Effector memory CD8-positive, alpha-beta T cell (primary cell): ENCODE data around the gene PHRF1.
A peak's percentile ranks its signal among the peaks of the same experiment; 100 is the strongest.

Experiments
- ATAC-seq: fragments of 150-1000 bp; cut with Tn5 transposase; replicated peaks from 2 replicates; pipeline ENCODE4 v1.10.0; 2021; ENCODE audit warnings: mild to moderate bottlenecking, moderate library complexity
- DNase-seq, 3 experiments: peaks; one replicate each; pipeline ENCODE4 v3.0.0; 2021
- H3K27ac Mint-ChIP-seq, 2 donors: one replicate each; pipeline ENCODE4 v1.8.0; 2022; ENCODE audit warnings: mild to moderate bottlenecking in 2 of 2, mixed read lengths in 2 of 2, moderate library complexity in 2 of 2
- H3K27me3 Mint-ChIP-seq, 2 donors: one replicate each; pipeline ENCODE4 v1.8.0; 2022; ENCODE audit warnings: mixed read lengths in 2 of 2
- H3K36me3 Mint-ChIP-seq: one replicate; pipeline ENCODE4 v1.8.0; 2022; ENCODE audit warnings: mild to moderate bottlenecking, moderate library complexity, mixed read lengths; ENCODE audit not compliant: insufficient read depth
- H3K4me1 Mint-ChIP-seq, 2 donors: one replicate each; pipeline ENCODE4 v1.8.0; 2022; ENCODE audit warnings: low read depth in 2 of 2, mixed read lengths in 2 of 2
- H3K4me3 Mint-ChIP-seq, 2 donors: one replicate each; pipeline ENCODE4 v1.8.0; 2022; ENCODE audit warnings: mild to moderate bottlenecking in 2 of 2, mixed read lengths in 2 of 2, moderate library complexity in 2 of 2
- H3K9me3 Mint-ChIP-seq, 2 donors: one replicate each; pipeline ENCODE4 v1.8.0; 2022; ENCODE audit warnings: mixed read lengths in 2 of 2

The PHRF1 gene

DNA sequence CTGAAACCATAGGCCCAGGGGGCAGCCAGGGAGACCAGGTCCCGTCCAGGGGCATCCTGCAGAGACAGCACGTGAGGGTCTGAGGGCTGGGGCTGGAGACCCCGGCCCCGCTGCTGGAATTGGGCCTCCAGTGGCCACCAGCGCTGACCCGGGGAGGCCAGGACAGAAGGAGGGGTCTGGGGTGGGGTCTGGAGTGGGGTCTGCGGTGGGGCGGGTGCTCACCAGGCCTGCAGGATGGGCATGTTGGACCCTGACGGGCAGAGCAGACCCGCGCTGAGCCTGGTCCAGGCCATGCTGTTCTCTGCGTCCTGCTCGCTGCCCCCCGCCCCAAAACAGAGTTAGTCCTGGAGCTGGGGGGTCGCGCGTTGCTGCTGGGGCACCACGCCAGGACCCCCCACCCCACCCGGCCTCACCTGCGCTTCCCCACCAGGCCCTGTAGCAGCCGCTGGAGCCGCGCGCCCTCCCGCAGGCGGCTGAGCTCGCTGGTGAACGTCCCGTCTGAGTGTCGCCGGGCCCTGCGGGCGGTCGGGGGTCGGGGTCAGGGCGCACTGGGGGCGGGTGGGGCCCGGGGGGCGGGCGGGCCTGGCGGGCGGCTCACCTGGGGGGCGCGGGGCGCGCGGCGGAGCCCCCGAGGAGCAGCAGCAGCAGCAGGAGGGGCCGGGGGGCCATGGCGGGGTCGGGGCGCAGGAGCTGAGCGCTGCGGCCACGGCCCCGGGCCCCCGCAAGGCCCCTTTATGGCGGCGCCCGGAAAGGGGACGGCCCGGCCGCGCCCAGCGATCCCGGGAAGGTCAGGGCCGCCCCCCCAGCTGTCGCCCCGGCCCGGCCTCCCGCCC is 50.4 kb downstream of the PHRF1 start, which contains the start of gene SCT:
TSS of gene SCT (minus strand) at position 707 of the 833 bp plus-strand sequence. CDS start at position 669, 38 bp downstream.
- Mint-ChIP-seq H3K36me3 (peaks cover 32% of the 10 kb centered on the region), H3K4me1 (peaks cover 20 to 21% of the 10 kb centered on the region in 2 donors), H3K9me3 (no peaks in the 10 kb centered on the region), H3K4me3 (peak within 1 kb of the TSS; percentile 65 to 67), H3K27ac (peak within 1 kb of the TSS; percentile 74), H3K27me3 (peaks cover 19 to 38% of the 10 kb centered on the region in 2 donors)
- ATAC-seq (no peak), DNase-seq (no peak)

DNA sequence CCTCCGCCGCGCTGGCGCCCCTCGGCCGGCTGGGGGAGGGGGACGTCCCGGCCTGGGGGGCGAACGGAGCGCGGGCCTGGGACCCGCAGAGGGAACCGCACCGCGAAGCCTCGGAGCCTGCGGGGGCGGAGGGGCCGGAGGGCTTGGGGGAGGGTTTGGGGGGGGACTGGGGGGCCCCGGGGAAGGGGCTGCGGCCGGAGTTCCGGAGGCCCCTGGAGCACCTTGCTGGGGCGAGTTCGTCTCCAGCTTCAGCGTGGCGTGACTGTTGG is 51.0 kb downstream of the PHRF1 start:
- H3K27me3 Mint-ChIP-seq: peaks cover 19 to 38% of the 10 kb centered on the region in 2 donors
- no peak for ATAC-seq
- no peak overlapping the region for H3K4me3 Mint-ChIP-seq

DNA sequence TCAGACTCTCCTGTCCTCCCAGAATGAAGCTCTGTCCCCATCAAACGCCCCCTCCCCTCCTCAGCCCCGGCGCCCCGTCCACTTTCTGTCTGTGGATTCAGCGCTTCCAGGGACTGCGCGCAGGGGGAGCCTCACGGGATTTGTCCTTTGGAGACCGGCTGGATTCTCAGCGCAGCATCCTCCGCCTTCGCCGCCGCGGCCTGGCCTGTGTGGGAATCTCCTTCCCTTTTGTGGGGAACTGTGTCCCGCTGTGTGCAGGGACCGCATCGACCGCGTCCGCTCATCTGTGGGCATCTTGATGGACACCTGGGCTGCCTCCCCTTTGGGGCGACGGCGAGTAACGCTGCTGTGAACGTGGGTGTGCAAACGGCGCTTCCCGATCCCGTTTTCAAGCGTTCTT is 51.8 kb downstream of the PHRF1 start:
- Mint-ChIP-seq H3K4me1 (peaks cover 20 to 21% of the 10 kb centered on the region in 2 donors), H3K36me3 (peaks cover 32% of the 10 kb centered on the region), H3K27ac (peak overlapping the region; percentile 74), H3K9me3 (no peaks in the 10 kb centered on the region), H3K4me3 (peak overlapping the region; percentile 65 to 67), H3K27me3 (peaks cover 18 to 36% of the 10 kb centered on the region in 2 donors)
- ATAC-seq (no peak), DNase-seq (no peak)

More for the DNA sequence above, 51.0 kb downstream of the PHRF1 start:
- H3K27ac Mint-ChIP-seq: no peak overlapping the region
- H3K4me1 Mint-ChIP-seq: peaks cover 20 to 21% of the 10 kb centered on the region in 2 donors
- no peak for DNase-seq
- no peaks in the 10 kb centered on the region for H3K9me3 Mint-ChIP-seq
- H3K36me3 Mint-ChIP-seq: peaks cover 32% of the 10 kb centered on the region

DNA sequence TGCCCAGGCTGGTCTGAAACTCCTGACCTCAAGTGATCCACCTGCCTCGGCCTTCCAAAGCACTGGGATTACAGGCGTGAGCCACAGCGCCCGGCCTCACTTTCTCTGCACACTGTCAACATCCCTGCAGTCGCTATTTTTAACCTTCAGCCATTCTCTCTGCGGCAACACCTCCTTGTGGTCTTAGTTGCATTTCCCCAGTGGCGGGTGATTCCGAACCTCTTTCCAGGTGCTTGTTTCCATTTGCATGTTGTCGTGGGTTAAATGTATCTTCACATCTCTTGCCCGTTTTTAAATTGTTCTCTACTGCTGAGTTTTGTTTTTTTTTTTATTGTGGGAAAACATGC is 52.9 kb downstream of the PHRF1 start:
- Mint-ChIP-seq H3K9me3 (no peaks in the 10 kb centered on the region), H3K27ac (peak overlapping the region; percentile 74), H3K27me3 (peaks cover 12 to 26% of the 10 kb centered on the region in 2 donors), H3K36me3 (peaks cover 29% of the 10 kb centered on the region), H3K4me1 (peaks cover 18 to 20% of the 10 kb centered on the region in 2 donors), H3K4me3 (peak overlapping the region; percentile 65 to 67)
- ATAC-seq (peak; percentile 28), DNase-seq (no peak)

DNA sequence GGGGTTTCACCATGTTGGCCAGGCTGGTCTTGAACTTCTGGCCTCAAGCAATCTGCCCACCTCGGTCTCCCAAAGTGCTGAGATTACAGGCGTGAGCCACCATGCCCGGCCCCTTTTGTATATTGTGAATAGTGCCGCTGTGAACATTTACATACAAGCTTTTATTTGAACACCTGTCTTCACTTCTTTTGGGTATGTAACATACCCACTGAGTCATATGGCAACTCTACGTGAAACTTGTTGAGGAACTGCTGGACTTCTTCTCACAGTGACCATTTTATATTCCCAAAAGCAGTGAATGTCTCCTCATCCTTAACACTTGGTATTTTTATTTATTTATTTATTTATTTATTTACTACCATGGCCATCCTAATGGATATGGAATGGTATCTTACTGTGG is 54.6 kb downstream of the PHRF1 start:
- H3K4me3 Mint-ChIP-seq: no peak overlapping the region
- H3K9me3 Mint-ChIP-seq: no peaks in the 10 kb centered on the region
- peaks cover 12 to 19% of the 10 kb centered on the region in 2 donors for H3K27me3 Mint-ChIP-seq
- peaks cover 22% of the 10 kb centered on the region for H3K36me3 Mint-ChIP-seq
- no peak overlapping the region for H3K27ac Mint-ChIP-seq
- ATAC-seq: no peak
- H3K4me1 Mint-ChIP-seq: peaks cover 18 to 20% of the 10 kb centered on the region in 2 donors
- DNase-seq: no peak

DNA sequence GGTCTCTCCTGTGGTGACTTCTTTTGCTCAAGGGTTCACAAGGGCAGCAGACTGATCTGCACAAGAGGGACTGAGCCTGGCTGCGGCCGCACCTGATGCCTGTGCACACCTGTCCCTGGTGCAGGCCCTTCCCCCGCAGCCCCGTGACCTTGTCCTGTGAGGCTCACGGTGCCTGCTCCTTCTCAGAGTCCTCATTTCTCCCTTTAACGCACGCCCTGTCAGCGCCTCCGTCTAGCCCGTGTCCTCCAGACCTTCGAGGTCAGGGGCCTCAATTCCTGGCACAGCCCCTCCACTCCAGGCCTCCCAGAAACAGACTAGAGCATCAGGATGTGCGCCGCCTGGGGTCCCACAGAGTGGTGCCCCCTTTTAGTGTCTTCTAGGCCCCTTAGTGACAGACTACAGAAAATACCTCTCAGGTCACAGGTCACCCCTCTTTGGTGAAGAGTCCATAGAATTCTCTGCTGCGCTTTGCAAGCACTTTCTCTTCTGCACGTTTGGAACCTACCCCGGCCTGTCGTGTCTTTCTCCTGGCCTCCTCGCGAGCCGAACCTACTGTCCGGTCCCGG is 59.8 kb downstream of the PHRF1 start:
- DNase-seq (no peak), ATAC-seq (no peak)
- Mint-ChIP-seq H3K9me3 (no peaks in the 10 kb centered on the region), H3K27me3 (peaks cover 13 to 38% of the 10 kb centered on the region in 2 donors), H3K4me1 (peaks cover 11 to 15% of the 10 kb centered on the region in 2 donors), H3K27ac (no peak overlapping the region), H3K36me3 (no peaks in the 10 kb centered on the region), H3K4me3 (peak overlapping the region in 1 of 2 donors; percentile 4)

DNA sequence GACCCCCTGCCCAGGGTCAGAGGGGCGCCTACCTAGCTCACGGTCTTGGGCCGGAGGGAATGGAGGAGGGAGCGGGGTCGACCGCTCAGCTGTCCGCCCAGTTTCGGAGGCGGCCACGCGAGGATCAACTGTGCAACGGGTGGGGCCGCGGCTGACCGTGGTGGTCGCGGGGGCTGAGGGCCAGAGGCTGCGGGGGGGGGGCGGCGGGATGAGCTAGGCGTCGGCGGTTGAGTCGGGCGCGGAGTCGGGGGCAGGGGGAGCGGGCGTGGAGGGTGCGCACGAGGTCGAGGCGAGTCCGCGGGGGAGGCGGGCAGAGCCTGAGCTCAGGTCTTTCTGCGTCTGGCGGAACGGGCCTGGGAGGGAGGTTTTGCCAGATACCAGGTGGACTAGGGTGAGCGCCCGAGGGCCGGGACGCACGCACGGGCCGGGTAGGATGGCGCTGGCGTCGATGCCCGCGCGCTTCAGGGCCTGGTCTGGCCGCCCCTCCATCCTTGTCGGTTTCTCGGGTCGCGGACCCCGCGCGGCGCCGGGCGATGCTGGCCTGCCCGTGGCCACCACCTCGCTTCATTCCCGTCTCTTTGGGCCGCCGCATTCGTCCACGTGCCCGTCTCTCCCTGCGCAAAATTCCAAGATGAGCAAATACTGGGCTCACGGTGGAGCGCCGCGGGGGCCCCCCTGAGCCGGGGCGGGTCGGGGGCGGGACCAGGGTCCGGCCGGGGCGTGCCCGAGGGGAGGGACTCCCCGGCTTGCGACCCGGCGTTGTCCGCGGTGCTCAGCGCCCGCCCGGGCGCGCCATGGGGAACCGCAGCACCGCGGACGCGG is 60.5 kb downstream of the PHRF1 start, which contains the start of gene DRD4:
TSS of gene DRD4 (plus strand) at position 759 of the 822 bp plus-strand sequence. CDS start at position 795, 36 bp downstream.
- DNase-seq (no peak), ATAC-seq (peak; percentile 30)
- no peaks in the 10 kb centered on the region for H3K36me3 Mint-ChIP-seq
- H3K9me3 Mint-ChIP-seq: no peaks in the 10 kb centered on the region
- no peak within 1 kb of the TSS for H3K27ac Mint-ChIP-seq
- peaks cover 11 to 15% of the 10 kb centered on the region in 2 donors for H3K4me1 Mint-ChIP-seq
- H3K27me3 Mint-ChIP-seq: peaks cover 13 to 38% of the 10 kb centered on the region in 2 donors
- H3K4me3 Mint-ChIP-seq: peak within 1 kb of the TSS; percentile 57 to 58

DNA sequence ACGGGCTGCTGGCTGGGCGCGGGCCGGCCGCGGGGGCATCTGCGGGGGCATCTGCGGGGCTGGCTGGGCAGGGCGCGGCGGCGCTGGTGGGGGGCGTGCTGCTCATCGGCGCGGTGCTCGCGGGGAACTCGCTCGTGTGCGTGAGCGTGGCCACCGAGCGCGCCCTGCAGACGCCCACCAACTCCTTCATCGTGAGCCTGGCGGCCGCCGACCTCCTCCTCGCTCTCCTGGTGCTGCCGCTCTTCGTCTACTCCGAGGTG is 61.0 kb downstream of the PHRF1 start:
- Mint-ChIP-seq H3K27ac (no peak overlapping the region), H3K4me1 (peaks cover 11 to 15% of the 10 kb centered on the region in 2 donors), H3K27me3 (peaks cover 13 to 38% of the 10 kb centered on the region in 2 donors), H3K4me3 (peak overlapping the region; percentile 57 to 58), H3K36me3 (no peaks in the 10 kb centered on the region), H3K9me3 (no peaks in the 10 kb centered on the region)
- ATAC-seq (peak; percentile 13), DNase-seq (no peak)

DNA sequence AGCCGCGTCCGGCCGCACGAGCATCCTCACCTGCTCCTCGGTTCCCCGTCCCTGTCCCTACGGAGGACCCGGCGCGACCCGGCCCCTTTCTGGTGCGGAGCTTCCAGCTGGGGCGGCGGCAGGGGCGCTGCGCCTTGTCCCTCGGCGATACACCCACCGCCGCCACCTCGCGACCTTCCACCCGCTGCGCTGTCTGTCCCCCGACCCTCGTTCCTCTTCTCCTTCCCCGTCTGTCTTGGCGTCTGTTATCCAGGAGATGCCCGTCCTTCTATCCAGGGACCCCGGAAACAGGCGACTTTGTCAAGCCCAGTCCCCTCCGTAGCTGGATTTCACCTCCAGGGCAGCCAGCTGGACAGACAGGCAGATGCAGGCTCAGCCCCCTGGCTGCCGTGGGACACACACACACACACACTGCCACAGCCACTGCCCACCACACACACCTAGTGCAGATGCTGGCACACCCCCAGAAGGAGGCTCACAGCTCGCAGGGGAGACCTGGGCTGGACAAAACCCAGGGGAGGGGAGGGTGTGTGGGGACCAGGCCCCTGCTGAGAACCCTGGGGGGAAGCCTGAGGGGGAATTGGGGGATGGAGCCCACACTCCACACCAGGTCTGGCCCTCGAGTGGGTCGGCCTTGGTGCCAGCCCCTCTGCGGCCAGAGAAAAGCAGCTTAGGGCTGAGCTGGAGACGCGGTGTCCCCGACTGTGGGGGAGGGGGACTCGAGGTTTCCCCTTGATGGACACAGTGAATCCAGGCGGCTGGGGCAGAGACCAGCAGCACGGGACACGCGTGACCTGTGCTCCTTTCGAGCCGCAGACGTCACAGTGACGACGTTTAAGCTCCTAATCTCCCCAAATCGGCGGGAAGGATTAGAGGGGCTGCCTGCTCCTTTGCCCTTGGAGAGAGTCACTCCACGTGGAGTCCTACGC is 61.6 kb downstream of the PHRF1 start:
- Mint-ChIP-seq H3K9me3 (no peaks in the 10 kb centered on the region), H3K4me1 (peaks cover 11 to 15% of the 10 kb centered on the region in 2 donors), H3K4me3 (peak overlapping the region; percentile 57 to 58), H3K27me3 (peaks cover 13 to 38% of the 10 kb centered on the region in 2 donors), H3K27ac (no peak overlapping the region), H3K36me3 (peaks cover 6% of the 10 kb centered on the region)
- ATAC-seq (no peak), DNase-seq (no peak)

DNA sequence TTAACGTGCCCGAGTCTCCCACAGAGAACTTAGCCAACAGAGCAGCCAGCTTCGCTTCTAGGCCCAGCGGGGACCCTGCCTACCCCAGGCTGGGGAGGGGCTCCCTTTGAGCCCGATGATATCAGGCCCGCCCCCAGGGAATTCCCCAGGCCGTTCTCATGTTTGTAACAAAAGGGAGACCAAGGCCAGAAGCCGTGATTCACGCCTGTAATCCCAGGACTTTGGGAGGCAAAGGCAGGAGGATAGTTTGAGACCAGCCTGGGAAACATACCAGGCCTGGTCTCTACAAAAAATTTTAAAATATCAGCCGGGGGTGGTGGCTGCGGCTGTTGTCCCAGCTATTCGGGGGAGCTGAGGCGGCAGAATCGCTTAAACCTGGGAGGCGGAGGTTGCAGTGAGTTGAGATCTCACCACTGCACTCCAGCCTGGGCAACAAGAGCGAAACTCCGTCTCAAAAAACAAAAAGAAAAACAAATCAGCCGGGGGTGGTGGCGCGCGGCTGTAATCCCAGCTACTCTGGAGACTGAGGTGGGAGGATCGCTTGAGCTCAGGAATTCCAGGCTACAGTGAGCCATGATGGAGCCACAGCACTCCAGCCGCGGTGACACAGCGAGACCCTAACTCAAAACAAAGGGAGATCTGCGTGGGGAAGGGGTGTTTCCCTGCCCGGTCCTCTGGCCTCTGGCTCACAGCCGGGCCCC is 62.5 kb downstream of the PHRF1 start:
- H3K27me3 Mint-ChIP-seq: peaks cover 13 to 38% of the 10 kb centered on the region in 2 donors
- peaks cover 11 to 15% of the 10 kb centered on the region in 2 donors for H3K4me1 Mint-ChIP-seq
- no peaks in the 10 kb centered on the region for H3K9me3 Mint-ChIP-seq
- peaks cover 6% of the 10 kb centered on the region for H3K36me3 Mint-ChIP-seq
- H3K4me3 Mint-ChIP-seq: peak overlapping the region in 1 of 2 donors; percentile 62
- DNase-seq: no peak
- peak overlapping the region in 1 of 2 donors; percentile 41 for H3K27ac Mint-ChIP-seq
- no peak for ATAC-seq

DNA sequence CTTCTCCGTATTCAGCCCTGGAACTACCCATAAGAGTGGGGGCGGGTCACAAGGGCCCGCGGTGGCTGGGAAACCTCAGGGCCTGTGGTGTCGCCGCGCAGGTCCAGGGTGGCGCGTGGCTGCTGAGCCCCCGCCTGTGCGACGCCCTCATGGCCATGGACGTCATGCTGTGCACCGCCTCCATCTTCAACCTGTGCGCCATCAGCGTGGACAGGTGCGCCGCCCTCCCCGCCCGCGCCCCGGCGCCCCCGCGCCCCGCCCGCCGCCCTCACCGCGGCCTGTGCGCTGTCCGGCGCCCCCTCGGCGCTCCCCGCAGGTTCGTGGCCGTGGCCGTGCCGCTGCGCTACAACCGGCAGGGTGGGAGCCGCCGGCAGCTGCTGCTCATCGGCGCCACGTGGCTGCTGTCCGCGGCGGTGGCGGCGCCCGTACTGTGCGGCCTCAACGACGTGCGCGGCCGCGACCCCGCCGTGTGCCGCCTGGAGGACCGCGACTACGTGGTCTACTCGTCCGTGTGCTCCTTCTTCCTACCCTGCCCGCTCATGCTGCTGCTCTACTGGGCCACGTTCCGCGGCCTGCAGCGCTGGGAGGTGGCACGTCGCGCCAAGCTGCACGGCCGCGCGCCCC is 63.2 kb downstream of the PHRF1 start:
- DNase-seq (no peak), ATAC-seq (peak; percentile 22)
- Mint-ChIP-seq H3K27ac (no peak overlapping the region), H3K4me3 (no peak overlapping the region), H3K4me1 (peaks cover 11 to 15% of the 10 kb centered on the region in 2 donors), H3K27me3 (peaks cover 13 to 38% of the 10 kb centered on the region in 2 donors), H3K9me3 (no peaks in the 10 kb centered on the region), H3K36me3 (peaks cover 6% of the 10 kb centered on the region)
